GM06990 (cell line): Measurements from ENCODE around the gene KRTAP4-16.
"Not testable (repeated sequence)": the region's sequence is repeated elsewhere in the genome, so short reads cannot be mapped to it uniquely, and the experiment has no call there.

Source experiments
- DNase-seq: peaks from one replicate; pipeline ENCODE4 v3.0.0-alpha.2; 2011; ENCODE audit not compliant: insufficient read length; ENCODE audit errors: extremely low read depth
- H3K27me3 ChIP-seq: replicated peaks from 2 replicates; pipeline ENCODE4 v1.6.0; 2011; ENCODE audit warnings: low read length; ENCODE audit not compliant: control insufficient read depth, insufficient read depth
- H3K36me3 ChIP-seq: 2 replicates; pipeline ENCODE4 v1.5.1; 2011; ENCODE audit warnings: low read length; ENCODE audit not compliant: control insufficient read depth, insufficient read depth
- H3K4me3 ChIP-seq: replicated peaks from 2 replicates; pipeline ENCODE4 v1.5.1; 2011; ENCODE audit warnings: low read depth, mild to moderate bottlenecking, control low read depth, low read length
- TF ChIP-seq, protein P1 (sequence below): IDR thresholded peaks from 2 replicates; pipeline ENCODE4 v1.5.1; 2011; ENCODE audit warnings: low read length, control low read depth, mild to moderate bottlenecking, inconsistent platforms; ENCODE audit not compliant: insufficient read depth, poor library complexity, severe bottlenecking

KRTAP4-16 gene

DNA sequence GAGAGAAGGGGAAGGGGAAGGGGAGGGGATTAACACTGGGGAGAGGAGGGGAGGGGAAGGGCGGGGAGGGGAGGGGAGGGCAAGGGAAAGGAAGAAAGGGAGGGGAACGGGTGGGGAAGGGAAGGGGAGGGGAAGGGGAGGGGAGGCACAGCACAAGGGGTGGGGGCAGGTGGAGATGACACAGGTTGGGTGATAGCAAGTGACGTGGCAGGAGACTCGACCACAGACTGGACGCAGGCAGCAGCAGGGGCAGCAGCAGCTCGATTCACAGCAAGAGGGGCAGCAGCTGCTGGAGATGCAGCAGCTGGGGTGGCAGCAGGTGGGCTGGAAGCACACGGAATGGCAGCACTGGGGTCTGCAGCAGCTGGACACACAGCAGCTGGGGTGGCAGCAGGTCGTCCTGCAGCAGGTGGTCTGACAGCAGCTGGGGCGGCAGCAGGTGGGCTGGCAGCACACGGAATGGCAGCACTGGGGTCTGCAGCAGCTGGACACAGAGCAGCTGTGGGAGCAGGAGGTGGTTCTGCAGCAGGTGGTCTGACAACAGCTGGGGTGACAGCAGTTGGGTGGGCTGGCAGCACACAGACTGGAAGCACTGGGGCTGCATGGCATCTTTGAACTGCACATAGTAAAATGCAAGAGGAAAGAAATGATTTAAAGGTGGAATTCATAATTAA lies at the start of gene KRTAP4-16:
KRTAP4-16 (minus strand) TSS at position 624 of the 674 bp plus-strand sequence; CDS start at position 624, 0 bp downstream.
- TF ChIP-seq, protein P1, sequence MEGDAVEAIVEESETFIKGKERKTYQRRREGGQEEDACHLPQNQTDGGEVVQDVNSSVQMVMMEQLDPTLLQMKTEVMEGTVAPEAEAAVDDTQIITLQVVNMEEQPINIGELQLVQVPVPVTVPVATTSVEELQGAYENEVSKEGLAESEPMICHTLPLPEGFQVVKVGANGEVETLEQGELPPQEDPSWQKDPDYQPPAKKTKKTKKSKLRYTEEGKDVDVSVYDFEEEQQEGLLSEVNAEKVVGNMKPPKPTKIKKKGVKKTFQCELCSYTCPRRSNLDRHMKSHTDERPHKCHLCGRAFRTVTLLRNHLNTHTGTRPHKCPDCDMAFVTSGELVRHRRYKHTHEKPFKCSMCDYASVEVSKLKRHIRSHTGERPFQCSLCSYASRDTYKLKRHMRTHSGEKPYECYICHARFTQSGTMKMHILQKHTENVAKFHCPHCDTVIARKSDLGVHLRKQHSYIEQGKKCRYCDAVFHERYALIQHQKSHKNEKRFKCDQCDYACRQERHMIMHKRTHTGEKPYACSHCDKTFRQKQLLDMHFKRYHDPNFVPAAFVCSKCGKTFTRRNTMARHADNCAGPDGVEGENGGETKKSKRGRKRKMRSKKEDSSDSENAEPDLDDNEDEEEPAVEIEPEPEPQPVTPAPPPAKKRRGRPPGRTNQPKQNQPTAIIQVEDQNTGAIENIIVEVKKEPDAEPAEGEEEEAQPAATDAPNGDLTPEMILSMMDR = no peak
- no peak for DNase-seq
- H3K27me3 ChIP-seq = no peaks in the 10 kb centered on the region
- no peaks in the 10 kb centered on the region for H3K36me3 ChIP-seq
- no peak within 1 kb of the TSS for H3K4me3 ChIP-seq

- TF ChIP-seq, protein P1 = no peak
- Histone ChIP-seq H3K27me3 (no peaks in the 10 kb centered on the region), H3K4me3 (no peak overlapping the region), H3K36me3 (no peaks in the 10 kb centered on the region)
- DNase-seq = no peak
Observed at GRCh38 chr17:41151525-41151924, 49.5 kb upstream of the KRTAP4-16 start.

DNA sequence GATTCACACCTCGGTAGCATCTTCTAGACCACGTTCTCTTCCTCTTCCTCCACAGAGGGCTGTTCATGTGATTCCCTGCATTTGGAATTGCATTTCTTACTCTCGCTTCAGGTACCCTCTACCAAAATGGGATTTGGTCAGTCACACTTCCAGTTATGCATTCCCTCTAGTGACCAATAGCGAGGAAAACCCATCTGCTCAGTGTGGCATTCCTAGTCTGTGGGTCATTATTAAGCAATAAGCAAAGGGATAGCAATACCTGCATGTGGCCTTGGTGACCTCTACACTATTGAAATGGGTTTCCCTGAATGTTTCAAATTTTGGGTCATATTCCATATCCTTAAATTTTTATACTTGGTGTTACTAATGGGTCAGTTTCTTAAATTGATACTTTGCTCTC lies 48.0 kb upstream of the KRTAP4-16 start:
- Histone ChIP-seq H3K4me3 (no peak overlapping the region), H3K27me3 (no peaks in the 10 kb centered on the region), H3K36me3 (no peaks in the 10 kb centered on the region)
- DNase-seq = no peak
- TF ChIP-seq, protein P1 = no peak

DNA sequence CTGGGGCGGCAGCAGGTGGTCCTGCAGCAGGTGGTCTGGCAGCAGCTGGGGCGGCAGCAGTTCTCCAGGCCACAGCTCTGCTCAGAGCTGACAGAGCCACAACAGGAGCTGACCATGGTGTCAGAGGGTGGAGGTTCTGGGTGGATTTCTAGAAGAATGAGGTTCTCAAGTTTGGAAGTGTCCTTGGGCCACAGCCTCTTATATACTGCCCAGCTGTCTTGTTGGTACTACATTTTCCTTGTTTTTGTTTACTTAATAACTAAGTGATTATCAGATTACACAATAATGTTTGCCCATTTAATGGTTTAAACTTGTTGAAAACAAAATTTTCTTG lies 47.6 kb upstream of the KRTAP4-16 start, which contains the start of gene KRTAP4-5:
KRTAP4-5 (minus strand) TSS at position 174 of the 334 bp plus-strand sequence; CDS start at position 116, 58 bp downstream.
- no peak within 1 kb of the TSS for H3K4me3 ChIP-seq
- TF ChIP-seq, protein P1 = no peak
- H3K36me3 ChIP-seq = no peaks in the 10 kb centered on the region
- no peaks in the 10 kb centered on the region for H3K27me3 ChIP-seq
- DNase-seq = no peak

DNA sequence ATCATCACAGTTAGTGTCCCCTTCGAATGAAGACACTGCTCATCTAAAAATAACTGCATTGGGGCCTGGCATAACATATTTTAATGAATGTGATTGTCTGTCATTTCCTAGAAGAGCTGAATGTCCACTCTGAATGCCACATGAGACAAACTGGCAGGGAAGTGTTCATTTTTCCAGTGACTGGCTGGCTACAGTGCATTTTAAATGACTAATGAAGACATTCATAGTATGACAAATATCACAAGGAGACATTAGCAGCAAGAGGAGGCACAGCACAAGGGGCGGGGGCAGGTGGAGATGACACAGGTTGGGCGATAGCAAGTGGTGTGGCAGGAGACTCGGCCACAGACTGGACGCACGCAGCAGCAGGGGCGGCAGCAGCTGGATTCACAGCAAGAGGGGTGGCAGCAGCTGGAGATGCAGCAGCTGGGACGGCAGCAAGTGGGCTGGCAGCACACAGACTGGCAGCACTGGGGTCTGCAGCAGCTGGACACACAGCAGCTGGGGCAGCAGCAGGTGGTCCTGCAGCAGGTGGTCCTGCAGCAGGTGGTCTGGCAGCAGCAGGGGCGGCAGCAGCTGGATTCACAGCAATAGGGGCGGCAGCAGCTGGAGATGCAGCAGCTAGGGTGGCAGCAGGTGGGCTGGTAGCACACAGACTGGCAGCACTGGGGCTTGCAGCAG lies 47.1 kb upstream of the KRTAP4-16 start:
- not testable (repeated sequence) for H3K27me3 ChIP-seq, H3K4me3 ChIP-seq, DNase-seq, H3K36me3 ChIP-seq

- no peak for DNase-seq
- H3K27me3 ChIP-seq = no peaks in the 10 kb centered on the region
- H3K4me3 ChIP-seq = no peak overlapping the region
- TF ChIP-seq, protein P1 = no peak
- no peaks in the 10 kb centered on the region for H3K36me3 ChIP-seq
Observed at GRCh38 chr17:41147531-41148204, 45.7 kb upstream of the KRTAP4-16 start.
